ENCODE results near the gene CHD3.

Gene CHD3

DNA sequence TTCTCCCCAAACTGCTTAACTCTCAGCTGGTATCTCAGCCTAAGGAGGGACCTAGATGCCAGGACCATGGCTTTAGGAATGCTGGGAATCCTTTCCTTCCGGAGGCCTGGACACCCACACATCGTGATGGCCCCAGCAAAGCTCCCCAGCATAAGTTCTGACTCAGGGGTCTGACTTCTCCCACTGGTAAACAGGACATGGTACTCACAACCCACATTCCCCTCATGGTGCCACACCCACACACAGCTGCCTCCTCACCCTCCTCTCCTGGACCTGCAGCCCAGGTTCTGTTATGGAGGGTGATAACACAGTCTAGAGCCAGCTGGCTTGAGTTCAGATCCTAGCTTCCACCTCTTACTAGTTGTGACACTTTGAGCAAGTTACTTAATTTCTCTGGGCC, 28.2 kb downstream of the CHD3 start:
- H3K9ac ChIP-seq (ENCODE audit: low read length), result no peak overlapping the region
- H3K9me2 ChIP-seq (ENCODE audit: low read depth, low read length), result no peaks in the 10 kb centered on the region
- no peaks in the 10 kb centered on the region for H3K79me2 ChIP-seq (ENCODE audit: insufficient read depth, low read length)
- no peak overlapping the region for H3K4me2 ChIP-seq (ENCODE audit: low read length)
- peaks cover 8% of the 10 kb centered on the region; the same call in 1 of the 2 replicates for H3K36me3 ChIP-seq (ENCODE audit: insufficient read depth, low read length)
- no peak for TF ChIP-seq EZH2 (IDR thresholded peaks at IDR 0.05; ENCODE audit: borderline replicate concordance, low read length)
- TF ChIP-seq, protein P1, sequence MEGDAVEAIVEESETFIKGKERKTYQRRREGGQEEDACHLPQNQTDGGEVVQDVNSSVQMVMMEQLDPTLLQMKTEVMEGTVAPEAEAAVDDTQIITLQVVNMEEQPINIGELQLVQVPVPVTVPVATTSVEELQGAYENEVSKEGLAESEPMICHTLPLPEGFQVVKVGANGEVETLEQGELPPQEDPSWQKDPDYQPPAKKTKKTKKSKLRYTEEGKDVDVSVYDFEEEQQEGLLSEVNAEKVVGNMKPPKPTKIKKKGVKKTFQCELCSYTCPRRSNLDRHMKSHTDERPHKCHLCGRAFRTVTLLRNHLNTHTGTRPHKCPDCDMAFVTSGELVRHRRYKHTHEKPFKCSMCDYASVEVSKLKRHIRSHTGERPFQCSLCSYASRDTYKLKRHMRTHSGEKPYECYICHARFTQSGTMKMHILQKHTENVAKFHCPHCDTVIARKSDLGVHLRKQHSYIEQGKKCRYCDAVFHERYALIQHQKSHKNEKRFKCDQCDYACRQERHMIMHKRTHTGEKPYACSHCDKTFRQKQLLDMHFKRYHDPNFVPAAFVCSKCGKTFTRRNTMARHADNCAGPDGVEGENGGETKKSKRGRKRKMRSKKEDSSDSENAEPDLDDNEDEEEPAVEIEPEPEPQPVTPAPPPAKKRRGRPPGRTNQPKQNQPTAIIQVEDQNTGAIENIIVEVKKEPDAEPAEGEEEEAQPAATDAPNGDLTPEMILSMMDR (IDR thresholded peaks at IDR 0.05; ENCODE audit: low read length), result no peak
- no peaks in the 10 kb centered on the region for H4K20me1 ChIP-seq (ENCODE audit: insufficient read depth, low read length)
- no peaks in the 10 kb centered on the region for H3K27me3 ChIP-seq (ENCODE audit: insufficient read depth, low read length)
- peaks cover 22% of the 10 kb centered on the region for H3K4me1 ChIP-seq (ENCODE audit: insufficient read depth, low read length, severe bottlenecking)
- H3F3A ChIP-seq (ENCODE audit: insufficient read depth, low read length), result no peaks in the 10 kb centered on the region
- no peak overlapping the region for H3K27ac ChIP-seq (ENCODE audit: low read depth, low read length, poor library complexity, severe bottlenecking)
- no peak overlapping the region for H3K4me3 ChIP-seq (ENCODE audit: low read depth, low read length, poor library complexity, severe bottlenecking)
- H3K9me3 ChIP-seq (ENCODE audit: low read length), result no peaks in the 10 kb centered on the region
- no peak overlapping the region for H2AFZ ChIP-seq (ENCODE audit: low read length)

GRCh38 chr17:7922269-7922844, 33.8 kb downstream of the CHD3 start:
- H3K36me3 ChIP-seq (ENCODE audit: insufficient read depth, low read length), result no peaks in the 10 kb centered on the region
- no peaks in the 10 kb centered on the region for H4K20me1 ChIP-seq (ENCODE audit: insufficient read depth, low read length)
- no peak overlapping the region for H2AFZ ChIP-seq (ENCODE audit: low read length)
- no peaks in the 10 kb centered on the region for H3F3A ChIP-seq (ENCODE audit: insufficient read depth, low read length)
- TF ChIP-seq EZH2 (IDR thresholded peaks at IDR 0.05; ENCODE audit: borderline replicate concordance, low read length), result no peak
- TF ChIP-seq, protein P1 (IDR thresholded peaks at IDR 0.05; ENCODE audit: low read length), result no peak
- no peaks in the 10 kb centered on the region for H3K79me2 ChIP-seq (ENCODE audit: insufficient read depth, low read length)
- H3K4me2 ChIP-seq (ENCODE audit: low read length), result peak overlapping the region; percentile 64
- no peak overlapping the region for H3K27ac ChIP-seq (ENCODE audit: low read depth, low read length, poor library complexity, severe bottlenecking)
- peaks cover 12% of the 10 kb centered on the region for H3K4me1 ChIP-seq (ENCODE audit: insufficient read depth, low read length, severe bottlenecking)
- peak overlapping the region; percentile 40; the same call in 1 of the 2 replicates for H3K9ac ChIP-seq (ENCODE audit: low read length)
- no peaks in the 10 kb centered on the region for H3K27me3 ChIP-seq (ENCODE audit: insufficient read depth, low read length)
- peak overlapping the region; percentile 48 for H3K4me3 ChIP-seq (ENCODE audit: low read depth, low read length, poor library complexity, severe bottlenecking)
- no peaks in the 10 kb centered on the region for H3K9me2 ChIP-seq (ENCODE audit: low read depth, low read length)
- H3K9me3 ChIP-seq (ENCODE audit: low read length), result no peaks in the 10 kb centered on the region

DNA sequence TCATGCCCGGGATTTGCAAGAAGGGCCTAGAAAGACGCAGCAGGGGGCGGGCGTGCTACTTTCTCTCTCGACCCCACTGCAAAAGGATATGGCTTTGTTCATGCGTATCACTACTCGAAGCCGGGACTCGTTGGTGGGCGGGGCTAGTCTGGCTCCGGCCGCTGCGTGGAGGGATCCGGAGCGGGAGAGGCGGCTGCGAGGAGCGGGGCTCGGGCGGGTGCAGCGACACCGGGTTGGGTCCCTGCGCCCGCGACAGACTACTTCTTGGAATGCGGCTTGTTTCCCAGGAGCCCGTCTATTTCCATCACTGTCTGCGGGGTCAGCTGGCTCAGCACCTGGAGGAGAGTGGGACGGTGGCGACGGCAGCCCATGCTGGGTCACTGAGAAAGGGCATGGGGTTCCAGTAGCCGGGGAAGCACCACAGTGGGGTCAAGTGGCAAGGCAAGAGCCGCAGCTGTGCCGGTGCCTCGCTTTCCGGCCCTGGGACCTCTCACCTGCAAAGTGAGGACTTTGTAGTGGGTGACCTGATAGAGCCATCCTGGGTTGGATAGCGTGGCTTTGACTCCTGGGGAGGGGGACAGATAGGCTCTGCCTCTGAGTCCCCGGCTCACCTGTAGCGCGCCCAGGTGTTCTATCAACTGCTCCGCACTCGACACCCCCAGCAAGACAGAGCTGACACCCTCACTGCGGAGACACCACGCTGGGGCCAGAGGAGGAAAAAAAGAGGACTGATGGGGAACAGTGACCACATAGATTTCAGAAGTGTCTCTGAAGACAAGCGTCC, 34.4 kb downstream of the CHD3 start:
- TF ChIP-seq EZH2 (IDR thresholded peaks at IDR 0.05; ENCODE audit: borderline replicate concordance, low read length), result no peak
- TF ChIP-seq, protein P1 (IDR thresholded peaks at IDR 0.05; ENCODE audit: low read length), result no peak; the same call in 1 of the 2 replicates
- no peaks in the 10 kb centered on the region for H3K9me2 ChIP-seq (ENCODE audit: low read depth, low read length)
- peak overlapping the region; percentile 64 for H3K4me2 ChIP-seq (ENCODE audit: low read length)
- no peaks in the 10 kb centered on the region for H3K27me3 ChIP-seq (ENCODE audit: insufficient read depth, low read length)
- no peaks in the 10 kb centered on the region for H4K20me1 ChIP-seq (ENCODE audit: insufficient read depth, low read length)
- H3K36me3 ChIP-seq (ENCODE audit: insufficient read depth, low read length), result peaks cover 6% of the 10 kb centered on the region; the same call in 1 of the 2 replicates
- no peak overlapping the region for H3K27ac ChIP-seq (ENCODE audit: low read depth, low read length, poor library complexity, severe bottlenecking)
- peaks cover 12% of the 10 kb centered on the region for H3K4me1 ChIP-seq (ENCODE audit: insufficient read depth, low read length, severe bottlenecking)
- no peaks in the 10 kb centered on the region for H3F3A ChIP-seq (ENCODE audit: insufficient read depth, low read length)
- no peaks in the 10 kb centered on the region for H3K79me2 ChIP-seq (ENCODE audit: insufficient read depth, low read length)
- no peak overlapping the region for H2AFZ ChIP-seq (ENCODE audit: low read length)
- peak overlapping the region; percentile 48 for H3K4me3 ChIP-seq (ENCODE audit: low read depth, low read length, poor library complexity, severe bottlenecking)
- no peaks in the 10 kb centered on the region for H3K9me3 ChIP-seq (ENCODE audit: low read length)
- H3K9ac ChIP-seq (ENCODE audit: low read length), result peak overlapping the region; percentile 40; the same call in 1 of the 2 replicates

Measured in OCI-LY1 (cell line).